Nephron (organoid): ENCODE results near the gene CCNL2.
"Not testable (repeated sequence)": the region's sequence is repeated elsewhere in the genome, so short reads cannot be mapped to it uniquely, and the experiment has no call there.

Experiments
- H3K27ac Mint-ChIP-seq, 3 experiments: 2 replicates each; pipeline ENCODE4 v1.8.0; 2020; ENCODE audit warnings: mixed read lengths in 3 of 3, mild to moderate bottlenecking in 2 of 3, moderate library complexity in 1 of 3
- H3K27me3 Mint-ChIP-seq: 2 replicates; pipeline ENCODE4 v1.8.0; 2021; ENCODE audit warnings: low read depth, mild to moderate bottlenecking, moderate library complexity, mixed read lengths
- H3K36me3 Mint-ChIP-seq: 2 replicates; pipeline ENCODE4 v1.8.0; 2020; ENCODE audit warnings: low read depth, mixed read lengths
- H3K4me1 Mint-ChIP-seq: 2 replicates; pipeline ENCODE4 v1.8.0; 2020; ENCODE audit warnings: mixed read lengths
- H3K4me3 Mint-ChIP-seq, 3 experiments: 2 replicates each; pipeline ENCODE4 v1.8.0; 2020; ENCODE audit warnings: mild to moderate bottlenecking in 3 of 3, mixed read lengths in 3 of 3, moderate library complexity in 2 of 3
- H3K9me3 Mint-ChIP-seq: 2 replicates; pipeline ENCODE4 v1.8.0; 2020; ENCODE audit warnings: mixed read lengths
- CTCF ChIP-seq, 3 experiments: fragments of 200-600 bp; sonication (generic); IDR thresholded peaks; one replicate each; pipeline ENCODE4 v1.5.0; 2021; ENCODE audit warnings: antibody characterized with exemption in 3 of 3; ENCODE audit not compliant: unreplicated experiment in 3 of 3

The CCNL2 gene

GRCh38 chr1:1429671-1430073, 30.5 kb upstream of the CCNL2 start:
- peak overlapping the region; percentile 95 to 99 (median 98) for H3K27ac Mint-ChIP-seq
- H3K36me3 Mint-ChIP-seq = no peaks in the 10 kb centered on the region
- H3K9me3 Mint-ChIP-seq = no peaks in the 10 kb centered on the region
- peak overlapping the region; percentile 63 to 72 (median 67) for H3K4me3 Mint-ChIP-seq
- no peaks in the 10 kb centered on the region for H3K27me3 Mint-ChIP-seq
- peaks cover 32% of the 10 kb centered on the region for H3K4me1 Mint-ChIP-seq
- TF ChIP-seq CTCF (IDR thresholded peaks at IDR 0.05; ENCODE audit: unreplicated experiment in 3 of 3) = no peak

- Mint-ChIP-seq H3K27ac (peak overlapping the region in 1 of 3 experiments; percentile 99), H3K4me1 (peaks cover 32% of the 10 kb centered on the region), H3K4me3 (peak overlapping the region in 1 of 3 experiments; percentile 19)
- H3K27me3 Mint-ChIP-seq, H3K36me3 Mint-ChIP-seq, H3K9me3 Mint-ChIP-seq: not testable (repeated sequence)
These were observed 29.8 kb upstream of the CCNL2 start for GRCh38 chr1:1428967-1429366.

GRCh38 chr1:1428174-1428573, 29.0 kb upstream of the CCNL2 start:
- no peak for TF ChIP-seq CTCF (IDR thresholded peaks at IDR 0.05; ENCODE audit: unreplicated experiment in 3 of 3)
- no peaks in the 10 kb centered on the region for H3K27me3 Mint-ChIP-seq
- peak overlapping the region; percentile 69 to 91 (median 83) for H3K27ac Mint-ChIP-seq
- no peaks in the 10 kb centered on the region for H3K36me3 Mint-ChIP-seq
- no peaks in the 10 kb centered on the region for H3K9me3 Mint-ChIP-seq
- peak overlapping the region; percentile 71 to 81 (median 79) for H3K4me3 Mint-ChIP-seq
- peaks cover 32% of the 10 kb centered on the region for H3K4me1 Mint-ChIP-seq

GRCh38 chr1:1427820-1428148, 28.6 kb upstream of the CCNL2 start:
- H3K4me1 Mint-ChIP-seq = peaks cover 32% of the 10 kb centered on the region
- no peak for TF ChIP-seq CTCF (IDR thresholded peaks at IDR 0.05; ENCODE audit: unreplicated experiment in 3 of 3)
- no peaks in the 10 kb centered on the region for H3K9me3 Mint-ChIP-seq
- H3K36me3 Mint-ChIP-seq = no peaks in the 10 kb centered on the region
- H3K27ac Mint-ChIP-seq = no peak overlapping the region
- H3K27me3 Mint-ChIP-seq = no peaks in the 10 kb centered on the region
- no peak overlapping the region for H3K4me3 Mint-ChIP-seq

- Mint-ChIP-seq H3K27ac (no peak overlapping the region), H3K27me3 (no peaks in the 10 kb centered on the region), H3K9me3 (no peaks in the 10 kb centered on the region), H3K4me3 (peak overlapping the region in 1 of 3 experiments; percentile 68), H3K4me1 (peaks cover 28% of the 10 kb centered on the region), H3K36me3 (no peaks in the 10 kb centered on the region)
- TF ChIP-seq CTCF (IDR thresholded peaks at IDR 0.05; ENCODE audit: unreplicated experiment in 3 of 3) = no peak
These were observed 28.1 kb upstream of the CCNL2 start for GRCh38 chr1:1427106-1427819.

- H3K4me1 Mint-ChIP-seq = peaks cover 22% of the 10 kb centered on the region
- no peaks in the 10 kb centered on the region for H3K9me3 Mint-ChIP-seq
- no peaks in the 10 kb centered on the region for H3K36me3 Mint-ChIP-seq
- H3K4me3 Mint-ChIP-seq = peak overlapping the region; percentile 55 to 68 (median 56)
- H3K27me3 Mint-ChIP-seq = no peaks in the 10 kb centered on the region
- no peak for TF ChIP-seq CTCF (IDR thresholded peaks at IDR 0.05; ENCODE audit: unreplicated experiment in 3 of 3)
- H3K27ac Mint-ChIP-seq = no peak overlapping the region
These were observed 27.5 kb upstream of the CCNL2 start for GRCh38 chr1:1426496-1427105.
